H1 (cell line): ENCODE measurements around the gene DOK3. TPM values are rescaled to one million over a fixed set of nuclear protein-coding genes. Genes with fewer than 3 reads are reported as not detected.

Experiments used
- CTCF ChIA-PET: fragments of 300-600 bp; sonication (Branson Sonifier 250); formaldehyde crosslinking; loops from one replicate; lab custom pipeline; 2021; ENCODE audit not compliant: partially characterized antibody; lab: Charles Lee
- POLR2A ChIA-PET: fragments of 300-600 bp; sonication (Branson Sonifier 250); formaldehyde crosslinking; loops from one replicate; lab custom pipeline; 2021; ENCODE audit warnings: inconsistent platforms; ENCODE audit not compliant: partially characterized antibody; lab: Charles Lee
- DNase-seq, 2 experiments: peaks; one replicate each; pipeline versions ENCODE4 v3.0.0 to v3.0.0-alpha.2; 2010 to 2022; ENCODE audit warnings: low spot score in 2 of 2, low read depth in 1 of 2, mixed read lengths in 1 of 2
- FAIRE-seq: peaks from 2 replicates; lab custom pipeline; 2011; peaks lifted over from hg19 to GRCh38; lab: Jason Lieb, UNC
- H2AFZ ChIP-seq: 2 replicates; pipeline ENCODE4 v1.8.1; 2012; ENCODE audit warnings: low read length, inconsistent platforms
- H2AK5ac ChIP-seq: 2 replicates; pipeline ENCODE4 v1.6.1; 2013; ENCODE audit warnings: low read depth, low read length
- H2BK120ac ChIP-seq: replicated peaks from 2 replicates; pipeline ENCODE3; 2013; ENCODE audit warnings: low read depth, low read length, inconsistent platforms
- H2BK12ac ChIP-seq: 2 replicates; pipeline ENCODE4 v1.6.1; 2013; ENCODE audit warnings: low read depth, low read length
- H2BK15ac ChIP-seq: 2 replicates; pipeline ENCODE4 v1.6.1; 2013; ENCODE audit warnings: low read length
- H2BK20ac ChIP-seq: 2 replicates; pipeline ENCODE4 v1.6.1; 2013; ENCODE audit warnings: low read length
- H2BK5ac ChIP-seq: 2 replicates; pipeline ENCODE4 v1.6.1; 2013; ENCODE audit warnings: low read depth, low read length
- H3K14ac ChIP-seq: 2 replicates; pipeline ENCODE4 v1.6.1; 2013; ENCODE audit warnings: inconsistent platforms; ENCODE audit not compliant: insufficient read length
- H3K18ac ChIP-seq: 2 replicates; pipeline ENCODE4 v1.6.1; 2013; ENCODE audit warnings: low read length; ENCODE audit errors: extremely low read depth
- H3K23ac ChIP-seq: 2 replicates; pipeline ENCODE4 v1.6.1; 2013; ENCODE audit warnings: inconsistent platforms; ENCODE audit not compliant: insufficient read length
- H3K23me2 ChIP-seq: 2 replicates; pipeline ENCODE4 v1.6.1; 2013; ENCODE audit warnings: low read depth, low read length
- H3K27ac ChIP-seq: 2 replicates; pipeline ENCODE4 v1.6.1; 2011; ENCODE audit warnings: low read depth, low read length, inconsistent platforms
- H3K27me3 ChIP-seq, 4 experiments: replicated peaks in 1 of 4; 1 replicate in 1 of 4; 2 replicates in 3 of 4; pipeline versions ENCODE4 v1.6.1 to v1.8.1; 2011 to 2013; ENCODE audit warnings: low read length in 3 of 4, mild to moderate bottlenecking in 3 of 4, inconsistent platforms in 2 of 4, mixed read lengths in 2 of 4, moderate library complexity in 1 of 4; ENCODE audit not compliant: control insufficient read depth in 3 of 4, insufficient read depth in 3 of 4; ENCODE audit errors: extremely low read depth in 1 of 4
- H3K36me3 ChIP-seq, 4 experiments: 2 replicates each; pipeline versions ENCODE4 v1.6.1 to v1.8.1; 2011 to 2013; ENCODE audit warnings: mild to moderate bottlenecking in 4 of 4, low read length in 3 of 4, moderate library complexity in 2 of 4, control low read depth in 1 of 4, inconsistent platforms in 1 of 4; ENCODE audit not compliant: insufficient read depth in 4 of 4, control insufficient read depth in 2 of 4
- H3K4ac ChIP-seq: replicated peaks from 2 replicates; pipeline ENCODE3; 2013; ENCODE audit warnings: low read length, low read depth, mixed read lengths, inconsistent platforms; ENCODE audit not compliant: insufficient read length
- H3K4me1 ChIP-seq, 4 experiments: replicated peaks in 1 of 4; 1 replicate in 1 of 4; 2 replicates in 3 of 4; pipeline versions ENCODE4 v1.6.1 to v1.8.1; 2011 to 2013; ENCODE audit warnings: low read length in 3 of 4, inconsistent platforms in 2 of 4, mixed read lengths in 1 of 4; ENCODE audit not compliant: insufficient read depth in 4 of 4, control insufficient read depth in 3 of 4
- H3K4me2 ChIP-seq, 2 experiments: 2 replicates each; pipeline versions ENCODE4 v1.6.1 to v1.8.1; 2011 to 2013; ENCODE audit warnings: low read depth in 2 of 2, low read length in 2 of 2, control low read depth in 1 of 2, inconsistent platforms in 1 of 2, mild to moderate bottlenecking in 1 of 2; ENCODE audit not compliant: insufficient read depth in 1 of 2
- H3K4me3 ChIP-seq, 4 experiments: fragments of 200-600, 300-600 bp in 1 of 4; sonication (generic), shearing (Covaris generic), sonication (Bioruptor Twin) in 1 of 4; 2 replicates each; pipeline versions ENCODE4 v1.5.1 to v1.8.1; 2011 to 2016; ENCODE audit warnings: low read length in 4 of 4, low read depth in 3 of 4, control low read depth in 2 of 4, inconsistent platforms in 2 of 4, mild to moderate bottlenecking in 2 of 4, mixed read lengths in 1 of 4, moderate library complexity in 1 of 4; ENCODE audit not compliant: insufficient read depth in 2 of 4; ENCODE audit errors: extremely low read depth in 1 of 4
- H3K56ac ChIP-seq: replicated peaks from 2 replicates; pipeline ENCODE3; 2013; ENCODE audit warnings: low read depth, mild to moderate bottlenecking, mixed read lengths, low read length, inconsistent platforms; ENCODE audit not compliant: insufficient read length
- H3K79me1 ChIP-seq: 2 replicates; pipeline ENCODE4 v1.6.1; 2013; ENCODE audit warnings: low read depth, low read length, control low read depth
- H3K79me2 ChIP-seq, 2 experiments: 2 replicates each; pipeline versions ENCODE4 v1.6.1 to v1.8.1; 2012 to 2013; ENCODE audit warnings: low read length in 2 of 2, mild to moderate bottlenecking in 2 of 2, inconsistent platforms in 1 of 2; ENCODE audit not compliant: insufficient read depth in 2 of 2, control insufficient read depth in 1 of 2
- H3K9ac ChIP-seq, 4 experiments: replicated peaks in 1 of 4; 1 replicate in 1 of 4; 2 replicates in 3 of 4; pipeline versions ENCODE4 v1.6.1 to v1.8.1; 2011 to 2013; ENCODE audit warnings: low read depth in 3 of 4, low read length in 3 of 4, control low read depth in 2 of 4, mild to moderate bottlenecking in 2 of 4, moderate library complexity in 2 of 4, inconsistent platforms in 1 of 4; ENCODE audit errors: extremely low read depth in 1 of 4
- H3K9me3 ChIP-seq, 2 experiments: 2 replicates each; pipeline versions ENCODE4 v1.6.1 to v1.8.1; 2012 to 2013; ENCODE audit warnings: mild to moderate bottlenecking in 2 of 2, moderate library complexity in 2 of 2, control low read depth in 1 of 2, inconsistent platforms in 1 of 2, low read depth in 1 of 2, low read length in 1 of 2, mixed read lengths in 1 of 2; ENCODE audit not compliant: insufficient read depth in 2 of 2
- H4K20me1 ChIP-seq, 2 experiments: replicated peaks in 1 of 2; 2 replicates each; pipeline versions ENCODE3 to v1.8.1; 2011 to 2013; ENCODE audit warnings: inconsistent platforms in 2 of 2, low read length in 2 of 2, mild to moderate bottlenecking in 1 of 2; ENCODE audit not compliant: insufficient read depth in 2 of 2, control insufficient read depth in 1 of 2
- H4K5ac ChIP-seq: 2 replicates; pipeline ENCODE4 v1.6.1; 2013; ENCODE audit warnings: low read length, low read depth, mixed read lengths, inconsistent platforms; ENCODE audit not compliant: insufficient read length
- H4K8ac ChIP-seq: 2 replicates; pipeline ENCODE4 v1.8.0; 2013; ENCODE audit warnings: mild to moderate bottlenecking, moderate library complexity, low read length, inconsistent platforms; ENCODE audit not compliant: insufficient read depth; ENCODE audit errors: extremely low read depth
- H4K91ac ChIP-seq: replicated peaks from 2 replicates; pipeline ENCODE3; 2013; ENCODE audit warnings: low read length, mixed read lengths, inconsistent platforms; ENCODE audit not compliant: insufficient read length
- EGR1 ChIP-seq: IDR thresholded peaks from 2 replicates; pipeline ENCODE4 v1.6.1; 2011; ENCODE audit warnings: low read depth, low read length, borderline replicate concordance
- POLR2AphosphoS5 ChIP-seq: IDR thresholded peaks from 2 replicates; pipeline ENCODE4 v1.6.1; 2011; ENCODE audit warnings: low read depth, low read length
- WGBS, 2 experiments: shearing (Covaris generic) in 1 of 2; methylation state at CpG; one replicate each; pipeline versions ENCODE4 v1.1.6 to v1.1.7; 2013 to 2015; ENCODE audit warnings: low lambda C conversion rate in 2 of 2, mixed read lengths in 2 of 2, inconsistent platforms in 1 of 2, low coverage in 1 of 2, missing lambda C conversion rate in 1 of 2; ENCODE audit not compliant: insufficient replicate concordance in 2 of 2, insufficient coverage in 1 of 2, insufficient read length in 1 of 2; ENCODE audit errors: extremely low coverage in 1 of 2, missing lambda C conversion rate in 1 of 2; 5-methylcytosine and 5-hydroxymethylcytosine counted together
- polyA plus RNA-seq, 7 experiments: library from polyadenylated mRNA; depleted of rRNA in 3 of 7; stranded (reverse) in 5 of 7; unstranded in 2 of 7; fragments of >200 nt in 5 of 7; fragments of 200-250 nt in 2 of 7; gene quantifications; 1 replicate in 5 of 7; 2 replicates in 1 of 7; 4 replicates in 1 of 7; pipeline versions ENCODE4 v1.2.1 to v1.2.3, GENCODE V29; 2011 to 2013; ENCODE audit warnings: missing spikeins in 2 of 7, mixed read lengths in 2 of 7
- total RNA-seq: library from RNA; stranded (reverse); fragmentation: NEBNext Ultra II Directional; extraction: Animal tissue kit (Norgen Biotek cat#: 25700); gene quantifications from 2 replicates; pipeline ENCODE4 v1.2.1, GENCODE V29; 2021
- TF ChIP-seq, protein P1 (sequence below): IDR thresholded peaks from 2 replicates; pipeline ENCODE4 v1.6.1; 2012; ENCODE audit warnings: low read length, inconsistent platforms
- TF ChIP-seq, protein P2 (sequence below): IDR thresholded peaks from 2 replicates; pipeline ENCODE4 v1.6.1; 2011; ENCODE audit warnings: low read length, improper control_type of control experiment

Gene DOK3
- total and polyA plus RNA-seq, 2 of the 8 experiments (the other 6 are each of a cell fraction or from before 2014, with no cell fraction given) = 4.2 to 6.4 TPM

DNA sequence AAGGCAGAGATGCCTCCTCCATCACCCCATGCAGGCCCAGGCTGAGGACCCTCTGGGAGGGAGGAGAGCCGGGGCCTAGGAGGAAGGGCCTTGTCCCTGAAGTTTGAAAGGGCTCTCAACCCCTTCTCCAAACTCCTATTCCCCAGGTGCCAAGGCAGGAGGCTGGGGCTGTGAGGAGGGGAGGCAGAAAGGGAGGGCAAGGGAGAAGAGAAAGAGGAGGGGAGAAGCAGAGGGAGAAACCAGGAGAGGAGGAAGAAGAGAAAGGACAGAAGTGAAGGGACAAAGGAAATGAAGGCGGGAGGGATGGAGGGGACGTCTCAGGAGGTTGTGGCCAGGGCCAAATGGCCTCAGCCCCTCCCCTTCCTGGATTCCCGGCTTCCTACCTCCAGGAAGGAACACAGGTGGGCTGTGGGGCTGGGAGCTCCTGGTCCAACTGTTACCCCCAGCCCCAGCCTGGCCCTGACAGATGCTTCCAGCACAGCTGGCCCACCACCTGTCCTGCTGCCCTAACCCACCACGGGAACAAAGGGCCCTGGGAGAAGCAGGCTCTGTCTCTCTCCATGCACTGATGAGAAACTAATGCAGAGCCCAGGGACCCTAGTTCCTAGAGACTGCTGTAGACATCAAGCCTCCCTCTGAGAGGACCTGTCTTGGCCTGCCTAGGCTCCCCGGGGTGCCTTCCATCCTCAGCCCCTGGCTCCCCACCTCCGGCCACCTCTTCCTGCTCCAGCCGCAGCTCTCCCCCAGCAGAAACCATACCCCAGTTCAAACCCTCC is 39.7 kb downstream of the DOK3 start:
- Histone ChIP-seq H3K27ac (peak overlapping the region; percentile 68; the same call in 1 of the 2 replicates), H2BK15ac (no peak overlapping the region), H2BK12ac (no peak overlapping the region), H2AFZ (no peak overlapping the region), H3K9ac (0 out of 7 replicates have a peak overlapping the region, but pooled peaks of 1 of the 4 experiments have one; percentile 15), H4K91ac (no peak overlapping the region)
- FAIRE-seq = no peak
- TF ChIP-seq, protein P1, sequence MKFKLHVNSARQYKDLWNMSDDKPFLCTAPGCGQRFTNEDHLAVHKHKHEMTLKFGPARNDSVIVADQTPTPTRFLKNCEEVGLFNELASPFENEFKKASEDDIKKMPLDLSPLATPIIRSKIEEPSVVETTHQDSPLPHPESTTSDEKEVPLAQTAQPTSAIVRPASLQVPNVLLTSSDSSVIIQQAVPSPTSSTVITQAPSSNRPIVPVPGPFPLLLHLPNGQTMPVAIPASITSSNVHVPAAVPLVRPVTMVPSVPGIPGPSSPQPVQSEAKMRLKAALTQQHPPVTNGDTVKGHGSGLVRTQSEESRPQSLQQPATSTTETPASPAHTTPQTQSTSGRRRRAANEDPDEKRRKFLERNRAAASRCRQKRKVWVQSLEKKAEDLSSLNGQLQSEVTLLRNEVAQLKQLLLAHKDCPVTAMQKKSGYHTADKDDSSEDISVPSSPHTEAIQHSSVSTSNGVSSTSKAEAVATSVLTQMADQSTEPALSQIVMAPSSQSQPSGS = 0 out of 2 replicates have a peak, but pooled peaks have one; percentile 1
- TF ChIP-seq POLR2AphosphoS5 = peak; percentile 62; the same call in 1 of the 2 replicates
- TF ChIP-seq, protein P2, sequence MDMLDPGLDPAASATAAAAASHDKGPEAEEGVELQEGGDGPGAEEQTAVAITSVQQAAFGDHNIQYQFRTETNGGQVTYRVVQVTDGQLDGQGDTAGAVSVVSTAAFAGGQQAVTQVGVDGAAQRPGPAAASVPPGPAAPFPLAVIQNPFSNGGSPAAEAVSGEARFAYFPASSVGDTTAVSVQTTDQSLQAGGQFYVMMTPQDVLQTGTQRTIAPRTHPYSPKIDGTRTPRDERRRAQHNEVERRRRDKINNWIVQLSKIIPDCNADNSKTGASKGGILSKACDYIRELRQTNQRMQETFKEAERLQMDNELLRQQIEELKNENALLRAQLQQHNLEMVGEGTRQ = no peak
- TF ChIP-seq EGR1 = no peak
- TF ChIP-seq, all 59 proteins: peak for 2
- Histone ChIP-seq H3K4me2 (peak overlapping the region; percentile 45 to 78), H3K9me3 (peaks cover 0 to 4% of the 10 kb centered on the region in 2 experiments; a peak in 2 of 4 replicates), H3K56ac (no peak overlapping the region), H4K5ac (no peak overlapping the region), H3K23ac (no peak overlapping the region), H3K14ac (no peak overlapping the region), H4K8ac (peak overlapping the region; percentile 76; the same call in 1 of the 2 replicates), H3K79me2 (peaks cover 14 to 50% of the 10 kb centered on the region in 2 experiments), H3K18ac (no peak overlapping the region; the same call in none of the 2 replicates), H3K27me3 (no peaks in the 10 kb centered on the region), H2BK120ac (no peak overlapping the region), H4K20me1 (peaks cover 32 to 43% of the 10 kb centered on the region in 2 experiments), H2BK5ac (peak overlapping the region; percentile 81), H2AK5ac (peak overlapping the region; percentile 57; the same call in 1 of the 2 replicates), H2BK20ac (no peak overlapping the region), H3K23me2 (peaks cover 3% of the 10 kb centered on the region), H3K36me3 (peaks cover 33 to 61% (median 44%) of the 10 kb centered on the region in 4 experiments), H3K4me3 (peak overlapping the region in 1 of 4 experiments; percentile 14; a peak in 1 of 8 replicates), H3K79me1 (peaks cover 24% of the 10 kb centered on the region), H3K4me1 (peaks cover 11 to 37% (median 35%) of the 10 kb centered on the region in 4 experiments), H3K4ac (peak overlapping the region; percentile 36)
- WGBS, 2 experiments = 87% methylated on average over 7 of the region's 8 CpGs; no CpG with 5 or more reads in 1 of the 2 experiments
- ChIA-PET CTCF (interaction anchor here (1.0 to 7.9 kb wide), 11 partner anchors 8 to 160 kb away, joined by 3 to 64 read pairs (median 3); no protein-coding TSS in a partner anchor), POLR2A (interaction anchor here (0.9 to 67.5 kb wide), 5 partner anchors 1 to 710 kb away, joined by 3 to 3349 read pairs (median 6); partner anchors contain the start of genes DBN1, DOK3, GRK6 and PDLIM7)
- no peak for DNase-seq
